Measurements from ENCODE around the gene CST4. TPM values are rescaled to one million over a fixed set of nuclear protein-coding genes. Genes with fewer than 3 reads are reported as not detected.

CST4 gene
- total and polyA plus RNA-seq, 2 experiments from 2014 or later = not detected

- Mint-ChIP-seq H3K36me3 (ENCODE audit: low read depth) (no peaks in the 10 kb centered on the region), H3K4me3 (no peak overlapping the region), H3K4me1 (peaks cover 5% of the 10 kb centered on the region; the same call in 2 of the 3 replicates), H3K9me3 (no peaks in the 10 kb centered on the region; the same call in 2 of the 3 replicates), H3K27me3 (ENCODE audit: insufficient read depth, low read depth, poor library complexity) (peaks cover 4% of the 10 kb centered on the region), H3K27ac (no peak overlapping the region)
- Histone ChIP-seq H3K4me2 (no peak overlapping the region), H3K9me2 (ENCODE audit: insufficient read depth) (no peaks in the 10 kb centered on the region), H4K20me1 (replicated peaks; ENCODE audit: insufficient read depth) (no peaks in the 10 kb centered on the region), H3K4me3 (no peak overlapping the region), H3K27me3 (ENCODE audit: insufficient read depth) (no peaks in the 10 kb centered on the region), H2AFZ (peak overlapping the region; percentile 89), H3K4me1 (ENCODE audit: insufficient read depth) (no peaks in the 10 kb centered on the region), H3K27ac (ENCODE audit: low read depth) (no peak overlapping the region), H3K36me3 (ENCODE audit: insufficient read depth) (no peaks in the 10 kb centered on the region), H3K79me2 (replicated peaks; ENCODE audit: insufficient read depth) (no peaks in the 10 kb centered on the region), H3F3A (replicated peaks; ENCODE audit: low read depth) (no peaks in the 10 kb centered on the region)
- ATAC-seq (peak; percentile 59), DNase-seq (ENCODE audit: low spot score) (no peak)
- TF ChIP-seq, protein P1, sequence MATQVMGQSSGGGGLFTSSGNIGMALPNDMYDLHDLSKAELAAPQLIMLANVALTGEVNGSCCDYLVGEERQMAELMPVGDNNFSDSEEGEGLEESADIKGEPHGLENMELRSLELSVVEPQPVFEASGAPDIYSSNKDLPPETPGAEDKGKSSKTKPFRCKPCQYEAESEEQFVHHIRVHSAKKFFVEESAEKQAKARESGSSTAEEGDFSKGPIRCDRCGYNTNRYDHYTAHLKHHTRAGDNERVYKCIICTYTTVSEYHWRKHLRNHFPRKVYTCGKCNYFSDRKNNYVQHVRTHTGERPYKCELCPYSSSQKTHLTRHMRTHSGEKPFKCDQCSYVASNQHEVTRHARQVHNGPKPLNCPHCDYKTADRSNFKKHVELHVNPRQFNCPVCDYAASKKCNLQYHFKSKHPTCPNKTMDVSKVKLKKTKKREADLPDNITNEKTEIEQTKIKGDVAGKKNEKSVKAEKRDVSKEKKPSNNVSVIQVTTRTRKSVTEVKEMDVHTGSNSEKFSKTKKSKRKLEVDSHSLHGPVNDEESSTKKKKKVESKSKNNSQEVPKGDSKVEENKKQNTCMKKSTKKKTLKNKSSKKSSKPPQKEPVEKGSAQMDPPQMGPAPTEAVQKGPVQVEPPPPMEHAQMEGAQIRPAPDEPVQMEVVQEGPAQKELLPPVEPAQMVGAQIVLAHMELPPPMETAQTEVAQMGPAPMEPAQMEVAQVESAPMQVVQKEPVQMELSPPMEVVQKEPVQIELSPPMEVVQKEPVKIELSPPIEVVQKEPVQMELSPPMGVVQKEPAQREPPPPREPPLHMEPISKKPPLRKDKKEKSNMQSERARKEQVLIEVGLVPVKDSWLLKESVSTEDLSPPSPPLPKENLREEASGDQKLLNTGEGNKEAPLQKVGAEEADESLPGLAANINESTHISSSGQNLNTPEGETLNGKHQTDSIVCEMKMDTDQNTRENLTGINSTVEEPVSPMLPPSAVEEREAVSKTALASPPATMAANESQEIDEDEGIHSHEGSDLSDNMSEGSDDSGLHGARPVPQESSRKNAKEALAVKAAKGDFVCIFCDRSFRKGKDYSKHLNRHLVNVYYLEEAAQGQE (IDR thresholded peaks at IDR 0.05; ENCODE audit: unreplicated experiment) = no peak
- TF ChIP-seq, protein P2, sequence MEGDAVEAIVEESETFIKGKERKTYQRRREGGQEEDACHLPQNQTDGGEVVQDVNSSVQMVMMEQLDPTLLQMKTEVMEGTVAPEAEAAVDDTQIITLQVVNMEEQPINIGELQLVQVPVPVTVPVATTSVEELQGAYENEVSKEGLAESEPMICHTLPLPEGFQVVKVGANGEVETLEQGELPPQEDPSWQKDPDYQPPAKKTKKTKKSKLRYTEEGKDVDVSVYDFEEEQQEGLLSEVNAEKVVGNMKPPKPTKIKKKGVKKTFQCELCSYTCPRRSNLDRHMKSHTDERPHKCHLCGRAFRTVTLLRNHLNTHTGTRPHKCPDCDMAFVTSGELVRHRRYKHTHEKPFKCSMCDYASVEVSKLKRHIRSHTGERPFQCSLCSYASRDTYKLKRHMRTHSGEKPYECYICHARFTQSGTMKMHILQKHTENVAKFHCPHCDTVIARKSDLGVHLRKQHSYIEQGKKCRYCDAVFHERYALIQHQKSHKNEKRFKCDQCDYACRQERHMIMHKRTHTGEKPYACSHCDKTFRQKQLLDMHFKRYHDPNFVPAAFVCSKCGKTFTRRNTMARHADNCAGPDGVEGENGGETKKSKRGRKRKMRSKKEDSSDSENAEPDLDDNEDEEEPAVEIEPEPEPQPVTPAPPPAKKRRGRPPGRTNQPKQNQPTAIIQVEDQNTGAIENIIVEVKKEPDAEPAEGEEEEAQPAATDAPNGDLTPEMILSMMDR (conservative IDR thresholded peaks at IDR 0.05; ENCODE audit: low read depth in 2 of 2) = no peak
- TF ChIP-seq JUNB (IDR thresholded peaks at IDR 0.05; ENCODE audit: unreplicated experiment) = no peak
Observed at GRCh38 chr20:23655491-23656211, 33.2 kb downstream of the CST4 start.

DNA sequence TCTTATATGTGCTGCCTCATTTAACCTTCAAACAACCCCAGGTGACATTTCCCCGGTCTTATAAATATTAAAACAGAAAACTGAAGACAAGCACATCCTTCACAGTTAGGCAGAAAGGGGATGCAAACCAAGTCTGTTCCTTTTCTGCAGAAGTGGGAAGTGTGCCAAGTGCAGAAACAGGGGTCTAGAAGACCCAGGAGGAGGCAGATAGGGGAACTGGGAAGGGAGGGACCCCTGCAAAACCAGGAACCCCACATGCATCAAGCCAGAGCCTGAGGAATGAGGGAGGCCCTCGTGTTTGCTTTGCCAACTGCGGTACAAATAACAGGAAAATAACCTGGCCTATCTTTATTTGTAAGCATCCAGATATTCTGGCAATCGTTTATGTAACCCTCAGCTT is 34.1 kb downstream of the CST4 start:
- H3K4me3 ChIP-seq = no peak overlapping the region
- no peaks in the 10 kb centered on the region for H3F3A ChIP-seq (replicated peaks; ENCODE audit: low read depth)
- Mint-ChIP-seq H3K4me3 (no peak overlapping the region), H3K4me1 (peaks cover 5% of the 10 kb centered on the region; the same call in 2 of the 3 replicates), H3K27me3 (ENCODE audit: insufficient read depth, low read depth, poor library complexity) (peaks cover 4% of the 10 kb centered on the region), H3K27ac (no peak overlapping the region), H3K9me3 (no peaks in the 10 kb centered on the region; the same call in 2 of the 3 replicates), H3K36me3 (ENCODE audit: low read depth) (no peaks in the 10 kb centered on the region)
- no peak overlapping the region for H2AFZ ChIP-seq
- no peaks in the 10 kb centered on the region for H3K9me2 ChIP-seq (ENCODE audit: insufficient read depth)
- H3K36me3 ChIP-seq (ENCODE audit: insufficient read depth) = no peaks in the 10 kb centered on the region
- no peak overlapping the region for H3K4me2 ChIP-seq
- no peak for DNase-seq (ENCODE audit: low spot score)
- H3K27me3 ChIP-seq (ENCODE audit: insufficient read depth) = no peaks in the 10 kb centered on the region
- TF ChIP-seq ZNF462 (CRISPR knock-in tag; IDR thresholded peaks at IDR 0.05) (no peak), EZH2 (IDR thresholded peaks at IDR 0.05; ENCODE audit: low read depth, unreplicated experiment) (no peak), NANOG (IDR thresholded peaks at IDR 0.05; ENCODE audit: borderline replicate concordance) (no peak), ZNF331 (CRISPR knock-in tag; IDR thresholded peaks at IDR 0.05; ENCODE audit: low read depth) (no peak), JUNB (IDR thresholded peaks at IDR 0.05; ENCODE audit: unreplicated experiment) (no peak)
- H4K20me1 ChIP-seq (replicated peaks; ENCODE audit: insufficient read depth) = no peaks in the 10 kb centered on the region
- no peak overlapping the region for H3K27ac ChIP-seq (ENCODE audit: low read depth)
- no peaks in the 10 kb centered on the region for H3K4me1 ChIP-seq (ENCODE audit: insufficient read depth)
- ATAC-seq = no peak
- no peaks in the 10 kb centered on the region for H3K79me2 ChIP-seq (replicated peaks; ENCODE audit: insufficient read depth)

All from GM23338 (cell line).